NCI-H187 (cell line): ENCODE measurements around the gene HIPK3.
"Not testable (repeated sequence)": the region's sequence is repeated elsewhere in the genome, so short reads cannot be mapped to it uniquely, and the experiment has no call there.

ENCODE experiments used
- DNase-seq, 2 experiments: peaks; one replicate each; lab custom pipeline; 2025; lab: John Stamatoyannopoulos, UW

HIPK3 gene

DNA sequence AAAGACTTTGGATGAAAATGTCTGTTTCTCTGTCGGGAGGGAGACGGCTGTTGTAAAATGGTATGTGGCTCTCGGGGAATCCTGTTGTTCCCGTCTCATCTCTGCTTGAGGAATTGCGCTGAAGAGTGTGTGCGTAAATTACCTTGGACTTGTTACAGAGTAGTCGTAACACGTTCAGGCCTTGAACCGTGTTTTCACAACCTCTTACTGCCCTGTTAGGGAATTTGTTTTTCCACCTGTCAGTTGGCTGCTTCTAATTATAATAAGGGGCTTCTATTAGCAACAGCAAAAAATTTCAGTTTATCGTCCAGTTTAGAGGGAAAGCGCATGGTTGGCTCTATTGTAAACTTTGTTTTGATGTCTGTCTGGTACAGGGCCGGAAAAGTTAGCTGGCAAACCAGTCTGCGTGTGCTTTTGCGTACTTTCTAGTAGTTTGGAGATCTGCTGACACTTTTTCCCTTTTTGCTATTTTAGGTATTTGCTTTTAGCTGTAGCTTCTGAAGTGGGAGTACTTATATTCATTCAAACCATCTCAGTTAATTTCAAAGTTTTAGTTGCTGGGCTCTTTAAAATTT is 1.5 kb downstream of the HIPK3 start:
- DNase-seq, result peak in 1 of 2 experiments; percentile 85

GRCh38 chr11:33259869-33260268 is 2.7 kb downstream of the HIPK3 start:
- no peak for DNase-seq

GRCh38 chr11:33261350-33261749 is 4.2 kb downstream of the HIPK3 start:
- DNase-seq, result not testable (repeated sequence)

GRCh38 chr11:33262011-33262645 is 4.9 kb downstream of the HIPK3 start:
- DNase-seq, result no peak

- DNase-seq, result no peak
These were observed 6.4 kb downstream of the HIPK3 start for GRCh38 chr11:33263549-33263948.

DNA sequence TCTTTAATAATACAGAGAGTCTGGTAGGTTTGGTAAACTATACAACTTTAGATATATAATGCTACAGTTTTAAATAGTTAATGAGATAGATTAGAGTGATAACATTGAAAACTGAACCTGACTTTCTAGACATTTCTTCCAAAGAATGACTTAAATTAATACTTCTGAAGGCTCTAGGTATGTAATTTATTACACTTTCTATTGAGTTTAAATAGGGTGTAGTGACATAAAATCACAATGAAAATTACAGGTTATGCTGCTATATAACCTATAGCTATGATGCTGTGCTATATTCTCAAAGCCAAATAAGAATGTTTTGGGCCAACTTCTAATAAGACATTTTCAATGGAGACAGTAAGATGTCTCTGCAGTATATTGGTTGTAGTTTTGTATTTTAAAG is 7.7 kb downstream of the HIPK3 start:
- DNase-seq, result no peak

GRCh38 chr11:33266393-33267215 is 9.4 kb downstream of the HIPK3 start:
- no peak for DNase-seq

DNA sequence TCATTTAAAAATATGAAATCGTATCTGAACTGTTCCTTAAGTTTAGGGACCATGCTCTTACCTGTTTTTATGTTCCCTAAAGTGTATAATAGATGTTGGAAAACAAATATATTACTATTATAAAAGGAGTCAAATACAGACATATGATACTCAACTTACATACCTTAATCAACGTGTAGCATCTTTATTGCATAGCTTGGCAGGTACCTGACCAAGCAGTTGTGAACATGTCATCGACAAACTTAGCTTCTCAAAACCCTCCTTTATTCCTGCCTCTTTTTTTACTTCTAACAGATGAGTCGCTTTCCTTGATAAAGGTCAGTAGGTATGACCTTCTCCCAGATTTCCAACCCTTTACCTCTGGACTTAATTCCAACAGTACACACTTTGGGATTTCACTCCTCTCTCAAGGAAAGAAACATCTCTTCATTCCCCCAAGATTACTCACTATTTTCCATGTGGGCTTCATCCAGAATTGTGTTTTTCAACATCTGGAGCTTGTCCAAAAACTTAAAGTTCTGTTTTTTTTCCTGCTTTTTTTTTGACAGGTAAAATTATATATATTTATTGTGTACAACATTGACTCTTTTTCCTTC is 11.9 kb downstream of the HIPK3 start:
- no peak for DNase-seq

- DNase-seq, result no peak
These were observed 12.6 kb downstream of the HIPK3 start for GRCh38 chr11:33269822-33270221.

DNA sequence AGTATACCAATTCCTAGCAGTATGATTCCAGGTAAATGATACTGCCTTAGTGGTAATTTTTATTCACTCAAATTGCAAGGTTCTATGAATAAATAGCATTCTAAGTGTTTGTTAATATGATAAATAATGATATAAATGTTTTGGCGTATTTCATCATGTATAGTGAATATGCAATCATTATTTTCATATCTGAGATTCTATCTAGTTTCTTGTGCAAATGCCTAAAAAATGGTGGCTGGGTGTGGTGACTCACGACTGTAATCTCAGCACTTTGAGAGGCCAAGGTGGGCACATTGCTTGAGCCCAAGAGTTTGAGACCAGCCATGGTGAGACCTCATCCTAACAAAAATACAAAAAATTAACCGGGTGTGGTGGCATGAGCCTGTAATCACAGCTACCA is 13.9 kb downstream of the HIPK3 start:
- DNase-seq, result no peak

DNA sequence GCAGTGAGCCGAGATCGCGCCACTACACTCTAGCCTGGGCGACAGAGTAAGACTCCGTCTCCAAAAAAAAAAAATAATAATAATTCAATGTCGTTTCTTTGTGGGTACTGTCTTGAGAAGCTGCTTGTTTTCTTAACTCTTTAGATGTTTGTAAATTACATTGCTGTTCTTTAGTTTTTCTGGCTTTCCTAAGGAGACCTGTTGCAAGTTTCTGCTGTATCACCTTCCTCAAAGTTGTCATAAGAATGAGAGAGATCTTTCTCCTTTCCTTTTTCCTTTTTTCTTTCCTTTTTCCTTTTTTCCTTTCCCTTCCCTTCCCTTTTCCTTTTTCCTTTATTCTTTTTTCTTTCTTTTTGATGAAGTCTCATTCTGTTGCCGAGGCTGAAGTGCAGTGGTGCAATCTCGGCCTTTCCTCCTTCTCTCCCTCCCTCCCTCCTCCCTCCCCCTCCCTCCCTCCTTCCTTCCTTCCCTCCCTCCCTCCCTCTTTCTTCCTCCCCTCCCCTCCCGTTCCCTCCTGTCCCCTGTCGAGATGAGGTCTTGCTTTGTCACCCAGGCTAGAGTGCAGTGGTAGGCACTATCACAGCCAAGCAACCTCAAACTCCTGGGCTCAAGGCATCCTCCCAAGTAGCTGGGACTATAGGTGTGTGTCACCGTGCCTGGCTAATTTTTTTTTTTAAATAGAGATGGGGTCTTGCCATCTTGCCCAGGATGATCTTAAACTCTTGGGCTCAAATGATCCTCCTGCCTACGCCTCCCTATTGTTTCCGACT is 15.3 kb downstream of the HIPK3 start:
- DNase-seq, result no peak

DNA sequence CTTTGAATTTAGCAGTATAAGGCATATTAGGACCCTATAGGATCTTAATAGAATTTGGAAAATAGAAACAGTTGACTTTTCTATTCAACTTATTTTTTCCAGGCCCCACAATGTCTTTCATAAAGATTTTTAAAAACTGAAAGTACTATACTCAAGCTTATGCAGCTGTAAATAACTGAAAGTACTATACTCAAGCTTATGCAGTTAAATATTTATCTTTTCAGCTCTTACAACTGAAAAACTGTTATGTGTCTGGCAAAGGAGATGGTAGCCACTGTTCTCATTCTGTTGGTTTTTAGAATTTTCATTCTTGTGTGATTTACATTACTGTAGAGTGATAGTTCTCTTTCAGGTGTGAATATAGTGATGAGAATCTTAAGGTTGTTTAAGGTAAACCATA is 16.5 kb downstream of the HIPK3 start:
- DNase-seq, result no peak

DNA sequence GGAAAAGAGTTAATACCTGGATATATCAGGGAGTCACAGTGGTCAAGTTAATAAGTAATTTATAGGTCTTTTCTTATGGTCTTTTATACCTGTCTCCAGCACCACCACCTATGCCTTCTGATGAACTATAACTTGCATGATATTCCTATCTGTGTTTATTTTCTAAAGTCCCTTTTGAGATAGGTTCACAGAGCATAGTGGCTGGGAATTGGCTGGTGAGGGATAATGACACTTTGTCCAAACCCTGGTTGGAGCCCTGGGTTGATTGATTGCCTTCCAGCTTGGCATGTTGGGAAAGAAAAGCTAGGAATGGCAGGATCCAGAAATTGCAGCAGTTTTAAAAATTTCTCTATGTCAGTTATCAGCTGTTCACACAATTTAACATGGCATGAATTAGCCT is 23.2 kb downstream of the HIPK3 start:
- no peak for DNase-seq

GRCh38 chr11:33281758-33282157 is 24.6 kb downstream of the HIPK3 start:
- DNase-seq, result no peak

GRCh38 chr11:33284818-33285217 is 27.6 kb downstream of the HIPK3 start:
- DNase-seq, result no peak

GRCh38 chr11:33290319-33290718 is 33.1 kb downstream of the HIPK3 start:
- DNase-seq, result no peak

DNA sequence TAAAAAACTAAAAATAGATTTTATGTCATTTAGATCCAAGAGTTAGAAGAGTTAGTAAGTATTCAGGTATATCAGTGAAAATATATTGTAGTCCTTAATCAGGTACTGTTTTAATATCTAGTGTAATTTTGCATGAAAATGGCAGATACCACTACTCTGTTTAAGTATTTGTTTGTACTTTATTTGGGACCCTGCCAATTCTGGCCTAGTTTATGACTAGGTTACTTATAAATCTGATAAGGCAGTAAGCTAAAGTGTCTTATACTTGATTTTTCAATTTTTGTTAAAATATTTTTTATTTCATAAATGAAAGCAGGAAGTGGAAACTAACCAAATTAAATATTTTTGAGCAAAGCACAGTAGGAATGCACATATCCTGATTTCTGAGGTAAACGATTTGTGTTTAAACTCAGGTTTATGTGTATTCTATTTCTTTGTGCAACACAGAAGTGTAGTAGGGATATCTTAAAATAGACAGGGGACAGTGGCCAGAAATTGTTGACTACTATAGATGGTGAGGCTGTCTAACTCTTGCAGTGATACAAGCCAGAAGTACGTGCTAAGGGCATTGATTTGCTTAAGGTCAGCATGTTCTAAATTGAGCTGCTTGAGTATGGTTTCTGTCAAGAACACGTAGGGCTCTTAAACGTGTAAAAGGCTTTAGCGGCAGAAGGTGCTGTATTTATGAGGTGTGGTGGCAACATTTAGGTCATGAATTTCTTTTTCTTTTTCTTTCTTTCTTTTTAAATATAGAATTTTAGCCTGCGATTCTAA is 34.0 kb downstream of the HIPK3 start:
- no peak for DNase-seq

- DNase-seq, result no peak
These were observed 35.1 kb downstream of the HIPK3 start for GRCh38 chr11:33292311-33292710.

DNA sequence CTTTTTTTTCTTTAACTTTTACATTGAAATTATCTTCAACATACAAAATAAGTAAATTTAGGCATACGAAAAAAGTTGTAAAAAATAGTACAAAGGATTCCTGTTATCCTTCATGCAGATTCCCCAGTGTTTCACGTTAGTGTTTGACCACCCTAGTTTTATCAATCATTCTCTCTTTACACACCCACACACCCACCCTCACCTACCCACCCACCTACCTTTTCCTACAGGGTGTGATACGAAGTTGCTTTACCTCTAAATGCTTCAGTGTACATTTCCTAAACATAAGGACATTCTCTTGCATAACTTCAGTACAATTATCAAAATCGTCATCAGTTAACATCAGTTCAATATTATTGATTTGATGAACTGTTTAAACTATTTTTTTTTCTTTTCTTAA is 37.0 kb downstream of the HIPK3 start:
- no peak for DNase-seq

GRCh38 chr11:33294797-33295196 is 37.6 kb downstream of the HIPK3 start:
- no peak for DNase-seq

- DNase-seq, result no peak
These were observed 39.5 kb downstream of the HIPK3 start for GRCh38 chr11:33296695-33297094.
